HepG2 (cell line): ENCODE data around the gene MTF1. TPM values are rescaled to one million over a fixed set of nuclear protein-coding genes. Genes with fewer than 3 reads are reported as not detected.
A peak's percentile ranks its signal among the peaks of the same experiment; 100 is the strongest.

ENCODE experiments used
- ARNTL ChIP-seq: sonication (generic); formaldehyde crosslinking; IDR thresholded peaks from 2 replicates; pipeline ENCODE4 v1.4.0; 2020; ENCODE audit warnings: mild to moderate bottlenecking, missing genetic modification reagents
- FOSL2 ChIP-seq: sonication (generic); formaldehyde crosslinking; IDR thresholded peaks from 2 replicates; pipeline ENCODE4 v1.4.0; 2020; ENCODE audit warnings: missing genetic modification reagents
- HES4 ChIP-seq: sonication (generic); formaldehyde crosslinking; IDR thresholded peaks from 2 replicates; pipeline ENCODE4 v1.9.0; 2021; ENCODE audit warnings: mild to moderate bottlenecking, missing genetic modification reagents, borderline replicate concordance
- HNF4G ChIP-seq, 2 experiments: sonication (generic) in 1 of 2; formaldehyde crosslinking in 1 of 2; IDR thresholded peaks; 2 replicates each; pipeline versions ENCODE4 v1.4.0 to v1.6.1; 2011 to 2020; ENCODE audit warnings: borderline replicate concordance in 2 of 2, low read depth in 2 of 2, mild to moderate bottlenecking in 2 of 2, low read length in 1 of 2, missing genetic modification reagents in 1 of 2, moderate library complexity in 1 of 2
- KDM2A ChIP-seq: sonication (generic); formaldehyde crosslinking; IDR thresholded peaks from 2 replicates; pipeline ENCODE4 v1.4.0; 2020; ENCODE audit warnings: low read depth, missing genetic modification reagents, borderline replicate concordance
- MIER2 ChIP-seq: IDR thresholded peaks from 2 replicates; pipeline ENCODE4 v1.6.1; 2016; ENCODE audit warnings: missing biosample characterization, missing genetic modification reagents
- NR3C1 ChIP-seq: sonication (generic); formaldehyde crosslinking; IDR thresholded peaks from 2 replicates; pipeline ENCODE4 v1.4.0; 2020; ENCODE audit warnings: missing genetic modification reagents
- PCBP2 ChIP-seq: fragments of 200-400 bp; formaldehyde crosslinking; optimal IDR thresholded peaks from 2 replicates; pipeline ENCODE3; 2018; ENCODE audit warnings: low read length, low read depth; ENCODE audit not compliant: poor library complexity, severe bottlenecking
- PHF8 ChIP-seq: sonication (generic); formaldehyde crosslinking; IDR thresholded peaks from 2 replicates; pipeline ENCODE4 v1.5.0; 2020; ENCODE audit warnings: missing genetic modification reagents
- SMC3 ChIP-seq: IDR thresholded peaks from 2 replicates; pipeline ENCODE4 v1.6.1; 2011; ENCODE audit warnings: low read length, improper control_type of control experiment
- ZFP41 ChIP-seq: sonication (generic); formaldehyde crosslinking; IDR thresholded peaks from 2 replicates; pipeline ENCODE4 v1.4.0; 2020; ENCODE audit warnings: mild to moderate bottlenecking, missing genetic modification reagents, borderline replicate concordance
- ZFP91 ChIP-seq: sonication (generic); formaldehyde crosslinking; IDR thresholded peaks from 2 replicates; pipeline ENCODE4 v1.9.0; 2022; ENCODE audit warnings: missing genetic modification reagents, mild to moderate bottlenecking, borderline replicate concordance
- ZFX ChIP-seq: sonication (generic); formaldehyde crosslinking; IDR thresholded peaks from 2 replicates; pipeline ENCODE4 v1.4.0; 2020; ENCODE audit warnings: mild to moderate bottlenecking, low read depth, missing genetic modification reagents, moderate library complexity
- ZNF343 ChIP-seq: sonication (generic); formaldehyde crosslinking; IDR thresholded peaks from 2 replicates; pipeline ENCODE4 v1.4.0; 2020; ENCODE audit warnings: mild to moderate bottlenecking, missing genetic modification reagents
- ZNF549 ChIP-seq: sonication (generic); formaldehyde crosslinking; IDR thresholded peaks from 2 replicates; pipeline ENCODE4 v1.5.0; 2020; ENCODE audit warnings: missing genetic modification reagents
- ZNF607 ChIP-seq: sonication (generic); formaldehyde crosslinking; IDR thresholded peaks from 2 replicates; pipeline ENCODE4 v1.5.1; 2020; ENCODE audit warnings: missing genetic modification reagents, mild to moderate bottlenecking, borderline replicate concordance
- ZNF646 ChIP-seq: sonication (generic); formaldehyde crosslinking; IDR thresholded peaks from 2 replicates; pipeline ENCODE4 v1.9.0; 2021; ENCODE audit warnings: mild to moderate bottlenecking, missing genetic modification reagents
- ZNF674 ChIP-seq: sonication (generic); formaldehyde crosslinking; IDR thresholded peaks from 2 replicates; pipeline ENCODE4 v1.5.0; 2020; ENCODE audit warnings: low read depth, mild to moderate bottlenecking, missing genetic modification reagents
- polyA plus RNA-seq, 8 experiments: library from polyadenylated mRNA; depleted of rRNA in 3 of 8; stranded (reverse) in 7 of 8; unstranded in 1 of 8; fragments of >200 nt; fragmentation: Illumina TruSeq in 4 of 8; extraction: Trizol in 4 of 8; gene quantifications; 2 replicates each; pipeline versions ENCODE4 v1.2.1 to v1.2.3, GENCODE V29; 2011 to 2016; ENCODE audit warnings: low read depth in 4 of 8, missing spikeins in 1 of 8, mixed read lengths in 1 of 8; ENCODE audit not compliant: insufficient read depth in 1 of 8
- total RNA-seq, 5 experiments: library from RNA; depleted of rRNA; stranded (reverse); fragments of >200 nt; fragmentation: Illumina TruSeq; extraction: Trizol; gene quantifications; 2 replicates each; pipeline ENCODE4 v1.2.3, GENCODE V29; 2016; ENCODE audit warnings: low read depth in 1 of 5

MTF1 gene
- total and polyA plus RNA-seq, 2 of the 13 experiments (the other 11 are each of a cell fraction or from before 2014, with no cell fraction given) = 2.4 to 3.3 TPM

DNA sequence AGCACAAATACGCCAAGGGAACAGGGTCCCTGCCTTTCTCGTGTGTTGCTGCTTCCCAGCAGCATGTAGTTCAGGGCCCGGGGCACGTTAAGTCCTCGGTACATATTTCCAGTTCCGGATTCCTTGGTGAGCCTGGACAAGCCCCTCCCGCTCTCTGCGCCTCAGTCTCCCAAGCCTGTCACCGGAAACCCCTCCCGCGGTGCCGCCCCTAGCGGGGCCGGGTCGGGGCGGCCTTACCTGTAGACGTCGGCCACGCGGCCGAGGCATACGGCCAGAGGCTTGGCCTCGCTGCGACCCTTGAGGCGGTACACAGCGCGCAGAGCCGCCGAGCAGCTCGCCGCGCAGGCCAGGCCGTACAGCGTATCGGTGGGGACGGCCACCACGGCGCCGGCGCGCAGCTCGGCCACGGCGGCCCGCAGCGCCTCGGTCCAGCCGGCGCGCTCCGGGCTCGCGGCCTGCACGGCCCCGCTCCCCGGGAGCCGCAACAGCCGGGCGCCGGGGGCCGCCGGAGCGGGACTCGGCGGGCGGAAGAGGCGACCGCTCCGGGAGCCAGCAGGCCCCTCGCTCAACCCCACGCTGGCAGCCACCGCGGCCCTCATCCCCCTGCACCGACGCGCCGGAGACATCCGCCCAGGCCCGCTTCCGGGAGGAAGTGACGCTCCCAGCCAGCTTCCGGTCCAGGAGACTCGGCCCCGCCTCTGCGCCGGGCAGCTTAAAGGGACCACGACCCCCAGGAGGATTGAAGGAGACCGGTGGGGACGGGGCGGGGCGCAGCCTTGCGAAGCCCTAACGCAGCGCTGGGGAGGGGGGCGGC lies 51.6 kb downstream of the MTF1 start, which contains the start of the genes C1orf122 and YRDC (continued):
- no peak for TF ChIP-seq MIER2 (CRISPR knock-in tag)
- TF ChIP-seq PHF8 = peak; percentile 82
- TF ChIP-seq ZNF343 = no peak
- no peak for TF ChIP-seq PCBP2
- no peak for TF ChIP-seq ZNF674
- no peak for TF ChIP-seq ARNTL (CRISPR knock-in tag)
- TF ChIP-seq ZFX (CRISPR knock-in tag) = peak; percentile 90
- no peak for TF ChIP-seq ZNF549 (CRISPR knock-in tag)
- no peak for TF ChIP-seq ZNF646 (CRISPR knock-in tag)
- TF ChIP-seq FOSL2 = peak; percentile 12; the same call in 1 of the 2 replicates
- TF ChIP-seq NR3C1 (CRISPR knock-in tag) = no peak
- peak; percentile 50; the same call in 1 of the 2 replicates for TF ChIP-seq ZNF607
- TF ChIP-seq ZFP91 (CRISPR knock-in tag) = peak; percentile 100
- no peak for TF ChIP-seq ZFP41 (CRISPR knock-in tag)
- TF ChIP-seq HES4 = no peak
- TF ChIP-seq KDM2A (CRISPR knock-in tag) = peak; percentile 70; the same call in 1 of the 2 replicates
- no peak for TF ChIP-seq SMC3
- TF ChIP-seq HNF4G (IDR thresholded peaks at IDR 0.05; ENCODE audit: borderline replicate concordance, low read depth, low read length) = no peak
- no peak; the same call in 1 of the 2 replicates for TF ChIP-seq HNF4G (CRISPR knock-in tag; IDR thresholded peaks at IDR 0.05; ENCODE audit: borderline replicate concordance, low read depth)
